ENCODE data around the gene TMEM62. TPM values are rescaled to one million over a fixed set of nuclear protein-coding genes. Genes with fewer than 3 reads are reported as not detected.
"Not testable (repeated sequence)": the region's sequence is repeated elsewhere in the genome, so short reads cannot be mapped to it uniquely, and the experiment has no call there.

Gene TMEM62
- total RNA-seq, 1 donor from 2014 or later, result 23.6 TPM

DNA sequence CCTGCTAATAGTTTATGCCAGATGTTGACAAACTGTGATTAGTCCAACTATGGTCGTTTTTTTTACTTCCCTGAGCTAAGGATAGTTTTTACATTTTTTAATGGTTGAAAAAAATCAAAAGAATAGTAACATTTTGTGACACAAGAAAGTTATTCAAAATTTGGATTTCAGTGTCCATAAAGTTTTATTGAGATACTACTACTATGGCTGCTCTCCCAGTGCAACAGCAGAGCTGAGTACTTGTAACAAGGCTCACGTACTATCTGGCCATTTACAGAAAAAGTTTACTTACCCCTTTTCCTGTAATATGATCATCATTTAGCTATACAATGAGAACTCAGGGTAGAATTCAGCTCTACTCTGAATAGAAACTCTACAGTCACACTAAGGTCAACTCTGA, 11.5 kb upstream of the TMEM62 start:
- no peaks in the 10 kb centered on the region for H3K36me3 ChIP-seq (ENCODE audit: control insufficient read depth, insufficient read depth, low read length)
- no peak for DNase-seq (ENCODE audit: low read depth)
- no peaks in the 10 kb centered on the region for H3K27me3 ChIP-seq (ENCODE audit: control insufficient read depth, insufficient read depth, low read length)
- H3K4me3 ChIP-seq (ENCODE audit: low read depth, low read length), result no peak overlapping the region
- TF ChIP-seq, protein P1, sequence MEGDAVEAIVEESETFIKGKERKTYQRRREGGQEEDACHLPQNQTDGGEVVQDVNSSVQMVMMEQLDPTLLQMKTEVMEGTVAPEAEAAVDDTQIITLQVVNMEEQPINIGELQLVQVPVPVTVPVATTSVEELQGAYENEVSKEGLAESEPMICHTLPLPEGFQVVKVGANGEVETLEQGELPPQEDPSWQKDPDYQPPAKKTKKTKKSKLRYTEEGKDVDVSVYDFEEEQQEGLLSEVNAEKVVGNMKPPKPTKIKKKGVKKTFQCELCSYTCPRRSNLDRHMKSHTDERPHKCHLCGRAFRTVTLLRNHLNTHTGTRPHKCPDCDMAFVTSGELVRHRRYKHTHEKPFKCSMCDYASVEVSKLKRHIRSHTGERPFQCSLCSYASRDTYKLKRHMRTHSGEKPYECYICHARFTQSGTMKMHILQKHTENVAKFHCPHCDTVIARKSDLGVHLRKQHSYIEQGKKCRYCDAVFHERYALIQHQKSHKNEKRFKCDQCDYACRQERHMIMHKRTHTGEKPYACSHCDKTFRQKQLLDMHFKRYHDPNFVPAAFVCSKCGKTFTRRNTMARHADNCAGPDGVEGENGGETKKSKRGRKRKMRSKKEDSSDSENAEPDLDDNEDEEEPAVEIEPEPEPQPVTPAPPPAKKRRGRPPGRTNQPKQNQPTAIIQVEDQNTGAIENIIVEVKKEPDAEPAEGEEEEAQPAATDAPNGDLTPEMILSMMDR (IDR thresholded peaks at IDR 0.05; ENCODE audit: insufficient read depth, low read length, poor library complexity, severe bottlenecking), result no peak

GRCh38 chr15:43125100-43125661, 8.2 kb upstream of the TMEM62 start:
- TF ChIP-seq, protein P1 (IDR thresholded peaks at IDR 0.05; ENCODE audit: insufficient read depth, low read length, poor library complexity, severe bottlenecking), result no peak
- no peaks in the 10 kb centered on the region for H3K36me3 ChIP-seq (ENCODE audit: control insufficient read depth, insufficient read depth, low read length)
- no peak overlapping the region for H3K4me3 ChIP-seq (ENCODE audit: low read depth, low read length)
- no peaks in the 10 kb centered on the region for H3K27me3 ChIP-seq (ENCODE audit: control insufficient read depth, insufficient read depth, low read length)
- no peak for DNase-seq (ENCODE audit: low read depth)

DNA sequence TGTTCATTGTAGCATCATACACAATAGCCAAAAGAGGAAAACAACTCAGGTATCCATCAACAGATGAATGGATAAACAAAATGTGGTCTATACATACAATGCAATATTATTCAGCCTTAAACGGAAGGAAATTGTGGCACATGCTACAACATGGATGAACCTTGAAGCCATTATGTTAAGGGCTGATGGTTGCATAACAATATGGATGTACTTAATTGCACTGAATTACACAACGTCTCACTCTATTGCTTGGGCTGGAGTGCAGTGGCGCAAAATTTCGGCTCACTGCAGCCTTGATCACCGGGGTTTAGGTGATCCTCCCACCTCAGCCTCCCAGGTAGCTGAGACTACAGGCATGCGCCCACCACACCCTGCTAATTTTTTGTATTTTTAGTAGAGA, 7.0 kb upstream of the TMEM62 start:
- TF ChIP-seq, protein P1 (IDR thresholded peaks at IDR 0.05; ENCODE audit: insufficient read depth, low read length, poor library complexity, severe bottlenecking), result no peak
- no peaks in the 10 kb centered on the region for H3K27me3 ChIP-seq (ENCODE audit: control insufficient read depth, insufficient read depth, low read length)
- no peak for DNase-seq (ENCODE audit: low read depth)
- H3K36me3 ChIP-seq (ENCODE audit: control insufficient read depth, insufficient read depth, low read length), result no peaks in the 10 kb centered on the region
- H3K4me3 ChIP-seq (ENCODE audit: low read depth, low read length), result no peak overlapping the region

GRCh38 chr15:43127752-43128151, 5.6 kb upstream of the TMEM62 start:
- Histone ChIP-seq H3K36me3 (ENCODE audit: control insufficient read depth, insufficient read depth, low read length) (no peaks in the 10 kb centered on the region), H3K27me3 (ENCODE audit: control insufficient read depth, insufficient read depth, low read length) (no peaks in the 10 kb centered on the region), H3K4me3 (ENCODE audit: low read depth, low read length) (no peak overlapping the region)
- TF ChIP-seq, protein P1 (IDR thresholded peaks at IDR 0.05; ENCODE audit: insufficient read depth, low read length, poor library complexity, severe bottlenecking), result no peak
- DNase-seq (ENCODE audit: low read depth), result no peak

GRCh38 chr15:43128174-43128979, 5.0 kb upstream of the TMEM62 start:
- not testable (repeated sequence) for H3K27me3 ChIP-seq (ENCODE audit: control insufficient read depth, insufficient read depth, low read length); H3K36me3 ChIP-seq (ENCODE audit: control insufficient read depth, insufficient read depth, low read length); H3K4me3 ChIP-seq (ENCODE audit: low read depth, low read length); DNase-seq (ENCODE audit: low read depth)

- Histone ChIP-seq H3K4me3 (ENCODE audit: low read depth, low read length) (no peak overlapping the region), H3K36me3 (ENCODE audit: control insufficient read depth, insufficient read depth, low read length) (no peaks in the 10 kb centered on the region), H3K27me3 (ENCODE audit: control insufficient read depth, insufficient read depth, low read length) (no peaks in the 10 kb centered on the region)
- no peak for DNase-seq (ENCODE audit: low read depth)
- TF ChIP-seq, protein P1 (IDR thresholded peaks at IDR 0.05; ENCODE audit: insufficient read depth, low read length, poor library complexity, severe bottlenecking), result no peak
Measured at GRCh38 chr15:43128980-43129335, 4.4 kb upstream of the TMEM62 start.

Data from kidney epithelial cell (primary cell).